B cell (primary cell): ENCODE data around the gene VEZT. TPM values are rescaled to one million over a fixed set of nuclear protein-coding genes. Genes with fewer than 3 reads are reported as not detected.
A peak's percentile ranks its signal among the peaks of the same experiment; 100 is the strongest.

Experiments used
- ATAC-seq: fragments of 200-7000 bp; cut with Tn5 transposase; one replicate; pipeline ENCODE4 v1.10.0; 2021; ENCODE audit warnings: low read depth, mild to moderate bottlenecking, moderate number of reproducible peaks, moderate library complexity
- CTCF ChIA-PET: fragments of 350-600 bp; sonication (Branson Sonifier 250); formaldehyde crosslinking; loops from one replicate; lab custom pipeline; 2021; ENCODE audit warnings: antibody characterized with exemption, inconsistent platforms; lab: Charles Lee
- POLR2A ChIA-PET: fragments of 350-600 bp; sonication (Branson Sonifier 250); formaldehyde crosslinking; loops from one replicate; lab custom pipeline; 2021; ENCODE audit warnings: antibody characterized with exemption; lab: Charles Lee
- DNase-seq: peaks from one replicate; pipeline ENCODE4 v3.0.0; 2013
- H2AFZ ChIP-seq: 2 replicates; pipeline ENCODE4 v1.6.1; 2012; ENCODE audit warnings: mild to moderate bottlenecking, low read depth, low read length; ENCODE audit not compliant: insufficient read depth, poor library complexity, severe bottlenecking
- H3K27ac ChIP-seq, 2 donors: 1 replicate in 1 of 2; 2 replicates in 1 of 2; pipeline ENCODE4 v1.5.1; 2012 to 2013; ENCODE audit warnings: low read length in 2 of 2, mild to moderate bottlenecking in 2 of 2, moderate library complexity in 1 of 2
- H3K27me3 ChIP-seq, 4 experiments: fragments of 200-600 bp in 1 of 4; sonication (generic) in 1 of 4; replicated peaks in 1 of 4; 1 replicate in 2 of 4; 2 replicates in 2 of 4; pipeline versions ENCODE4 v1.6.1 to v1.7.0; 2013 to 2016; ENCODE audit warnings: low read length in 3 of 4, mild to moderate bottlenecking in 2 of 4, mixed read lengths in 1 of 4, moderate library complexity in 1 of 4; ENCODE audit not compliant: insufficient read depth in 4 of 4, control insufficient read depth in 3 of 4; ENCODE audit errors: control extremely low read depth in 1 of 4
- H3K36me3 ChIP-seq, 2 experiments: replicated peaks in 1 of 2; 1 replicate in 1 of 2; 2 replicates in 1 of 2; pipeline versions ENCODE4 v1.6.1 to v1.7.1; 2013; ENCODE audit warnings: low read length in 1 of 2; ENCODE audit not compliant: insufficient read depth in 2 of 2, control insufficient read depth in 1 of 2; ENCODE audit errors: control extremely low read depth in 1 of 2, extremely low read depth in 1 of 2
- H3K4me1 ChIP-seq, 2 donors: fragments of 200-600 bp in 1 of 2; sonication (generic) in 1 of 2; 1 replicate in 1 of 2; 2 replicates in 1 of 2; pipeline versions ENCODE4 v1.5.1 to v1.6.1; 2013 to 2017; ENCODE audit warnings: low read length in 2 of 2; ENCODE audit not compliant: control insufficient read depth in 2 of 2, insufficient read depth in 2 of 2
- H3K4me2 ChIP-seq: replicated peaks from 2 replicates; pipeline ENCODE3; 2012; ENCODE audit warnings: mild to moderate bottlenecking, low read depth, low read length; ENCODE audit not compliant: poor library complexity, severe bottlenecking
- H3K4me3 ChIP-seq, 5 experiments: fragments of 200-600 bp in 1 of 5; sonication (generic) in 1 of 5; 1 replicate in 3 of 5; 2 replicates in 2 of 5; pipeline versions ENCODE4 v1.5.1 to v1.7.0; 2011 to 2016; ENCODE audit warnings: low read length in 4 of 5, mild to moderate bottlenecking in 4 of 5, low read depth in 2 of 5, control low read depth in 1 of 5, moderate library complexity in 1 of 5; ENCODE audit not compliant: insufficient read depth in 1 of 5; ENCODE audit errors: control extremely low read depth in 1 of 5, extremely low read depth in 1 of 5
- H3K79me2 ChIP-seq: fragments of 200-600 bp; sonication (generic); one replicate; pipeline ENCODE4 v1.6.0; 2016; ENCODE audit warnings: low read length; ENCODE audit not compliant: control insufficient read depth, insufficient read depth
- H3K9ac ChIP-seq: fragments of 200-600 bp; sonication (generic); 2 replicates; pipeline ENCODE4 v1.6.1; 2017; ENCODE audit warnings: mild to moderate bottlenecking, low read length, moderate library complexity
- H3K9me3 ChIP-seq, 3 donors: one replicate each; pipeline versions ENCODE4 v1.6.1 to v1.7.1; 2013; ENCODE audit warnings: low read length in 2 of 3; ENCODE audit not compliant: control insufficient read depth in 2 of 3, insufficient read depth in 1 of 3; ENCODE audit errors: control extremely low read depth in 1 of 3
- H4K20me1 ChIP-seq: 2 replicates; pipeline ENCODE4 v1.6.0; 2012; ENCODE audit warnings: mild to moderate bottlenecking, low read length; ENCODE audit not compliant: insufficient read depth, control insufficient read depth, poor library complexity, severe bottlenecking
- H3K27ac Mint-ChIP-seq: one replicate; pipeline ENCODE4 v1.8.0; 2021; ENCODE audit warnings: mixed read lengths
- H3K27me3 Mint-ChIP-seq: one replicate; pipeline ENCODE4 v1.8.0; 2021; ENCODE audit warnings: mixed read lengths
- H3K4me1 Mint-ChIP-seq: one replicate; pipeline ENCODE4 v1.8.0; 2021; ENCODE audit warnings: mixed read lengths
- H3K4me3 Mint-ChIP-seq: one replicate; pipeline ENCODE4 v1.8.0; 2021; ENCODE audit warnings: mixed read lengths
- H3K9me3 Mint-ChIP-seq: one replicate; pipeline ENCODE4 v1.8.0; 2022; ENCODE audit warnings: mixed read lengths; ENCODE audit not compliant: insufficient read depth
- CTCF ChIP-seq: fragments of 200-600 bp; IDR thresholded peaks from one replicate; pipeline ENCODE4 v1.8.0; 2022; ENCODE audit warnings: antibody characterized with exemption, mild to moderate bottlenecking
- EZH2 ChIP-seq: IDR thresholded peaks from 2 replicates; pipeline ENCODE4 v1.6.1; 2012; ENCODE audit warnings: borderline replicate concordance, low read depth, mild to moderate bottlenecking, moderate library complexity, low read length; ENCODE audit not compliant: insufficient read depth, poor library complexity, severe bottlenecking
- WGBS: methylation state at CpG from one replicate; pipeline ENCODE4 v1.1.5; 2013; ENCODE audit warnings: missing lambda C conversion rate; ENCODE audit not compliant: insufficient coverage; 5-methylcytosine and 5-hydroxymethylcytosine counted together
- intact Hi-C: fragments of 100-400 bp; cut with micrococcal nuclease; formaldehyde crosslinking; loops from one replicate; pipeline ENCODE4 v1.10.0; 2022
- polyA plus RNA-seq: library from polyadenylated mRNA; depleted of rRNA; stranded (reverse); fragments of >200 nt; gene quantifications from 2 replicates; pipeline ENCODE4 v1.2.3, GENCODE V29; 2012
- total RNA-seq, 2 donors: library from RNA; stranded (reverse); fragments of 120-200 nt in 1 of 2; gene quantifications; 1 replicate in 1 of 2; 2 replicates in 1 of 2; pipeline versions ENCODE4 v1.2.3 to v1.2.4, GENCODE V29; 2013 to 2022

Gene VEZT
- total and polyA plus RNA-seq, 2 donors (not counting 1 experiment from before 2014, with no cell fraction given): 19.9 to 61.8 TPM

DNA sequence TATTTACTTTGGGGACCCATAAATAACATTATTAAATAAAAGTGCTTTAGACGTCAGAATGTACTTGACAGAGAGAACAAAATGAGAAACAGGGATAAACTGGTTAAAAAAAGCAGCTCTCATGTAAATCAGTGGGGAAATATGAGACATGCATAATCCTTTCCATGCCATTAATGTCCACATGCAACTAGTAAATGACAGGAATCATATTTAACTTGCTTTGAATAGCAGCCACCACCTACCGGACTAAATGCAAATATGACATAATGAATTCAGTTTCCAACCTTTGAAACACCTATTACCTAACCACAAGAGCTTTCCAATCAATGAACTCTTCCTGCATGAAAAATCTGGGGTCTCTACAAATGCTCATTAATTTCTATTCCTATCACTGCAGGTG is 20.0 kb upstream of the VEZT start:
- Histone ChIP-seq H3K36me3 (no peaks in the 10 kb centered on the region), H3K79me2 (no peaks in the 10 kb centered on the region), H3K4me2 (no peak overlapping the region), H3K4me3 (no peak overlapping the region), H4K20me1 (no peaks in the 10 kb centered on the region), H3K27me3 (no peaks in the 10 kb centered on the region), H3K27ac (no peak overlapping the region), H3K9ac (no peak overlapping the region), H2AFZ (no peak overlapping the region), H3K9me3 (no peaks in the 10 kb centered on the region), H3K4me1 (peaks cover 2 to 6% of the 10 kb centered on the region in 2 donors)
- Mint-ChIP-seq H3K27ac (peak overlapping the region; percentile 77), H3K4me3 (peak overlapping the region; percentile 52), H3K4me1 (peaks cover 31% of the 10 kb centered on the region), H3K9me3 (no peaks in the 10 kb centered on the region), H3K27me3 (no peaks in the 10 kb centered on the region)
- ATAC-seq (no peak), DNase-seq (no peak)
- CTCF ChIA-PET: interaction anchor here (0.5 kb wide), 1 partner anchor 206 kb away, joined by 3 read pairs; no protein-coding TSS in a partner anchor
- POLR2A ChIA-PET: no interaction called here
- WGBS: 80% methylated on average over 1 of the region's 2 CpGs
- intact Hi-C loops: loop anchor here (1.0 kb wide), 1 partner anchor 20 kb away; the partner anchor contains the start of genes FGD6 and VEZT
- TF ChIP-seq CTCF (no peak), EZH2 (no peak)

GRCh38 chr12:95198914-95199313 is 18.7 kb upstream of the VEZT start:
- H3K27me3 Mint-ChIP-seq: no peaks in the 10 kb centered on the region
- peak overlapping the region; percentile 63 for H3K4me3 Mint-ChIP-seq
- peak overlapping the region in 1 of 2 donors; percentile 26 for H3K27ac ChIP-seq
- POLR2A ChIA-PET: no interaction called here
- no peaks in the 10 kb centered on the region for H3K9me3 ChIP-seq
- DNase-seq (peak; percentile 35), ATAC-seq (peak; percentile 42)
- H3K4me1 ChIP-seq: peaks cover 4 to 9% of the 10 kb centered on the region in 2 donors
- H3K36me3 ChIP-seq: no peaks in the 10 kb centered on the region
- no peaks in the 10 kb centered on the region for H3K9me3 Mint-ChIP-seq
- TF ChIP-seq EZH2: no peak
- no peak for TF ChIP-seq CTCF
- H2AFZ ChIP-seq: no peak overlapping the region
- CTCF ChIA-PET: interaction anchor here (1.5 to 2.1 kb wide), 2 partner anchors 16 to 19 kb away, joined by 5 to 7 read pairs; partner anchors contain the start of genes FGD6 and VEZT
- intact Hi-C loops: loop anchor here (1.0 kb wide), 1 partner anchor 18 kb away; the partner anchor contains the start of genes FGD6 and VEZT
- no peaks in the 10 kb centered on the region for H4K20me1 ChIP-seq
- H3K4me1 Mint-ChIP-seq: peaks cover 40% of the 10 kb centered on the region
- no peak overlapping the region for H3K9ac ChIP-seq
- peak overlapping the region; percentile 80 for H3K27ac Mint-ChIP-seq
- peak overlapping the region in 1 of 5 experiments; percentile 11 for H3K4me3 ChIP-seq
- no peaks in the 10 kb centered on the region for H3K27me3 ChIP-seq
- WGBS: no CpG with 5 or more reads among the region's 4 CpGs
- no peaks in the 10 kb centered on the region for H3K79me2 ChIP-seq
- H3K4me2 ChIP-seq: no peak overlapping the region
